Aorta (tissue), 5 donors: ENCODE results near the gene GADD45G. TPM values are rescaled to one million over a fixed set of nuclear protein-coding genes. Genes with fewer than 3 reads are reported as not detected.

Experiments
- ATAC-seq: fragments of 200-7000 bp; cut with Tn5 transposase; one replicate; pipeline ENCODE4 v1.9.1; 2022; ENCODE audit warnings: moderate library complexity; ENCODE audit not compliant: low FRiP score
- DNase-seq, 2 donors: peaks; one replicate each; pipeline ENCODE4 v3.0.0-alpha.2; 2020
- H3K27ac ChIP-seq, 2 donors: one replicate each; pipeline ENCODE4 v1.5.1; 2013; ENCODE audit warnings: low read length in 2 of 2, mild to moderate bottlenecking in 2 of 2, moderate library complexity in 2 of 2, control low read depth in 1 of 2, inconsistent platforms in 1 of 2, low read depth in 1 of 2
- H3K27me3 ChIP-seq, 2 donors: one replicate each; pipeline ENCODE4 v1.6.1; 2013; ENCODE audit warnings: control low read depth in 1 of 2, low read length in 1 of 2, mild to moderate bottlenecking in 1 of 2, moderate library complexity in 1 of 2; ENCODE audit not compliant: insufficient read depth in 2 of 2, control insufficient read depth in 1 of 2
- H3K36me3 ChIP-seq, 2 donors: one replicate each; pipeline ENCODE4 v1.6.1; 2013; ENCODE audit warnings: control low read depth in 1 of 2, low read length in 1 of 2, mild to moderate bottlenecking in 1 of 2; ENCODE audit not compliant: insufficient read depth in 2 of 2, control insufficient read depth in 1 of 2
- H3K4me1 ChIP-seq, 2 donors: one replicate each; pipeline ENCODE4 v1.6.1; 2013; ENCODE audit warnings: low read length in 2 of 2, control low read depth in 1 of 2, mild to moderate bottlenecking in 1 of 2, moderate library complexity in 1 of 2; ENCODE audit not compliant: insufficient read depth in 2 of 2, control insufficient read depth in 1 of 2
- H3K4me3 ChIP-seq, 2 donors: one replicate each; pipeline ENCODE4 v1.5.1; 2013; ENCODE audit warnings: low read length in 2 of 2, control low read depth in 1 of 2, mild to moderate bottlenecking in 1 of 2
- H3K9me3 ChIP-seq: one replicate; pipeline ENCODE4 v1.6.1; 2013; ENCODE audit warnings: mild to moderate bottlenecking, low read length; ENCODE audit not compliant: control insufficient read depth
- WGBS, 2 donors: extraction: QIAGEN DNeasy Blood & Tissue Kit; methylation state at CpG; one replicate each; pipeline ENCODE4 v1.1.7; 2013; 5-methylcytosine and 5-hydroxymethylcytosine counted together
- intact Hi-C, 2 donors: fragments of 100-400 bp; cut with DNase I; formaldehyde crosslinking; loops; one replicate each; pipeline versions ENCODE4 v1.14.2 to v1.15.0; 2022
- polyA plus RNA-seq, 2 donors: library from polyadenylated mRNA; stranded (reverse); fragments of 200-250 nt; gene quantifications; one replicate each; pipeline ENCODE4 v1.2.3, GENCODE V29; 2013
- total RNA-seq, 2 donors: library from RNA; stranded (reverse); fragmentation: NEBNext Ultra II Directional; extraction: Animal tissue kit (Norgen Biotek cat#: 25700); gene quantifications; one replicate each; pipeline ENCODE4 v1.2.1, GENCODE V29; 2021
- donor health status: healthy with polysubstance abuse.
- donor health status: Bipolar disorder and iron deficiency.
- donor health status: DM: no; HTN: no; CAD: no.
- donor health status: DM: no; HTN: no; CAD: no.
- donor health status: DM: yes; HTN: yes; CAD: no.

GADD45G gene
- total and polyA plus RNA-seq, 4 donors, result 4.5 to 30.4 (median 6.4) TPM

GRCh38 chr9:89637787-89638186, 33.0 kb downstream of the GADD45G start:
- ATAC-seq (no peak), DNase-seq (no peak)
- no peaks in the 10 kb centered on the region for H3K27me3 ChIP-seq
- peaks cover 2% of the 10 kb centered on the region in 2 donors for H3K4me1 ChIP-seq
- intact Hi-C loops, result loop anchor here in 1 of 2 donors (10.0 kb wide), 1 partner anchor 47 kb away; no protein-coding TSS in a partner anchor
- no peaks in the 10 kb centered on the region for H3K36me3 ChIP-seq
- no peak overlapping the region for H3K27ac ChIP-seq
- no peaks in the 10 kb centered on the region for H3K9me3 ChIP-seq
- 94 to 95% methylated on average over 6 of the region's 6 CpGs for WGBS, 2 donors
- H3K4me3 ChIP-seq, result no peak overlapping the region

- H3K9me3 ChIP-seq, result no peaks in the 10 kb centered on the region
- WGBS, 2 donors, result 92% methylated on average over 5 of the region's 5 CpGs
- H3K36me3 ChIP-seq, result no peaks in the 10 kb centered on the region
- H3K27me3 ChIP-seq, result no peaks in the 10 kb centered on the region
- intact Hi-C loops, result loop anchor here in 1 of 2 donors (10.0 kb wide), 1 partner anchor 46 kb away; no protein-coding TSS in a partner anchor
- DNase-seq (no peak), ATAC-seq (no peak)
- no peak overlapping the region for H3K4me3 ChIP-seq
- peaks cover 2% of the 10 kb centered on the region in 2 donors for H3K4me1 ChIP-seq
- H3K27ac ChIP-seq, result no peak overlapping the region
Observed at GRCh38 chr9:89638359-89638758, 33.5 kb downstream of the GADD45G start.

GRCh38 chr9:89638893-89639292, 34.1 kb downstream of the GADD45G start:
- Histone ChIP-seq H3K9me3 (no peaks in the 10 kb centered on the region), H3K27me3 (no peaks in the 10 kb centered on the region), H3K4me1 (peaks cover 2% of the 10 kb centered on the region in 2 donors), H3K36me3 (no peaks in the 10 kb centered on the region), H3K4me3 (no peak overlapping the region), H3K27ac (peak overlapping the region in 1 of 2 donors; percentile 61)
- DNase-seq, result no peak
- WGBS, 2 donors, result 81 to 85% methylated on average over 5 of the region's 5 CpGs
- ATAC-seq, result peak; percentile 1
- intact Hi-C loops, result loop anchor here in 1 of 2 donors (10.0 kb wide), 1 partner anchor 46 kb away; no protein-coding TSS in a partner anchor

- peak; percentile 80 to 90 for DNase-seq
- Histone ChIP-seq H3K36me3 (no peaks in the 10 kb centered on the region), H3K4me1 (peaks cover 2% of the 10 kb centered on the region in 2 donors), H3K9me3 (no peaks in the 10 kb centered on the region), H3K4me3 (no peak overlapping the region), H3K27me3 (no peaks in the 10 kb centered on the region), H3K27ac (peak overlapping the region; percentile 39 to 83)
- intact Hi-C loops, result loop anchor here in 1 of 2 donors (10.0 kb wide), 1 partner anchor 45 kb away; no protein-coding TSS in a partner anchor
- WGBS, 2 donors, result 6 to 7% methylated on average over 13 of the region's 13 CpGs
- peak; percentile 88 for ATAC-seq
Observed at GRCh38 chr9:89639367-89639795, 34.6 kb downstream of the GADD45G start.

- peak overlapping the region; percentile 39 to 83 for H3K27ac ChIP-seq
- 93 to 96% methylated on average over 5 of the region's 5 CpGs for WGBS, 2 donors
- intact Hi-C loops, result loop anchor here in 1 of 2 donors (10.0 kb wide), 1 partner anchor 45 kb away; no protein-coding TSS in a partner anchor
- no peak overlapping the region for H3K4me3 ChIP-seq
- no peaks in the 10 kb centered on the region for H3K27me3 ChIP-seq
- H3K9me3 ChIP-seq, result no peaks in the 10 kb centered on the region
- H3K36me3 ChIP-seq, result no peaks in the 10 kb centered on the region
- ATAC-seq (no peak), DNase-seq (no peak)
- peaks cover 2% of the 10 kb centered on the region in 2 donors for H3K4me1 ChIP-seq
Observed at GRCh38 chr9:89639961-89640360, 35.1 kb downstream of the GADD45G start.

GRCh38 chr9:89640361-89640760, 35.5 kb downstream of the GADD45G start:
- no peak for ATAC-seq
- Histone ChIP-seq H3K27ac (peak overlapping the region in 1 of 2 donors; percentile 83), H3K9me3 (no peaks in the 10 kb centered on the region), H3K36me3 (no peaks in the 10 kb centered on the region), H3K27me3 (no peaks in the 10 kb centered on the region), H3K4me3 (no peak overlapping the region), H3K4me1 (peaks cover 2% of the 10 kb centered on the region in 2 donors)
- DNase-seq, result peak in 1 of 2 donors; percentile 77
- intact Hi-C loops, result no loop called here
- 96 to 98% methylated on average over 11 of the region's 11 CpGs for WGBS, 2 donors

- no peak for ATAC-seq
- H3K27ac ChIP-seq, result no peak overlapping the region
- intact Hi-C loops, result no loop called here
- peaks cover 2% of the 10 kb centered on the region in 2 donors for H3K4me1 ChIP-seq
- no peaks in the 10 kb centered on the region for H3K36me3 ChIP-seq
- H3K4me3 ChIP-seq, result no peak overlapping the region
- WGBS, 2 donors, result 95 to 96% methylated on average over 8 of the region's 8 CpGs
- no peaks in the 10 kb centered on the region for H3K9me3 ChIP-seq
- no peak for DNase-seq
- no peaks in the 10 kb centered on the region for H3K27me3 ChIP-seq
Observed at GRCh38 chr9:89640801-89641200, 36.0 kb downstream of the GADD45G start.

GRCh38 chr9:89641980-89642379, 37.2 kb downstream of the GADD45G start:
- H3K36me3 ChIP-seq, result no peaks in the 10 kb centered on the region
- H3K27me3 ChIP-seq, result no peaks in the 10 kb centered on the region
- DNase-seq (no peak), ATAC-seq (no peak)
- no peaks in the 10 kb centered on the region for H3K9me3 ChIP-seq
- no peak overlapping the region for H3K27ac ChIP-seq
- WGBS, 2 donors, result 97 to 98% methylated on average over 4 of the region's 4 CpGs
- no peak overlapping the region for H3K4me3 ChIP-seq
- H3K4me1 ChIP-seq, result peaks cover 2% of the 10 kb centered on the region in 2 donors
- intact Hi-C loops, result no loop called here

GRCh38 chr9:89642789-89643188, 38.0 kb downstream of the GADD45G start:
- Histone ChIP-seq H3K27ac (no peak overlapping the region), H3K4me3 (no peak overlapping the region), H3K4me1 (peaks cover 2% of the 10 kb centered on the region in 2 donors), H3K9me3 (no peaks in the 10 kb centered on the region), H3K36me3 (no peaks in the 10 kb centered on the region), H3K27me3 (no peaks in the 10 kb centered on the region)
- ATAC-seq (no peak), DNase-seq (no peak)
- intact Hi-C loops, result no loop called here
- WGBS, 2 donors, result 85 to 91% methylated on average over 6 of the region's 6 CpGs
